Neural progenitor cell (in vitro differentiated cells): ENCODE data around the gene ANAPC16.

Experiments used
- CTCF ChIP-seq: fragments of 200-600 bp; sonication (generic); IDR thresholded peaks from 2 replicates; pipeline ENCODE4 v1.5.1; 2017; ENCODE audit warnings: antibody characterized with exemption, mild to moderate bottlenecking
- EZH2 ChIP-seq: fragments of 200-600 bp; sonication (generic); IDR thresholded peaks from 2 replicates; pipeline ENCODE4 v1.6.1; 2017; ENCODE audit warnings: antibody characterized with exemption, mild to moderate bottlenecking, moderate library complexity
- EZH2phosphoT487 ChIP-seq: fragments of 200-600 bp; sonication (generic); IDR thresholded peaks from 2 replicates; pipeline ENCODE4 v1.6.1; 2017; ENCODE audit warnings: antibody characterized with exemption

GRCh38 chr10:72233621-72234020 lies 17.8 kb downstream of the ANAPC16 start:
- no peak for TF ChIP-seq CTCF
- TF ChIP-seq EZH2: no peak
- no peak for TF ChIP-seq EZH2phosphoT487
